ENCODE results near the gene FGF1. TPM values are rescaled to one million over a fixed set of nuclear protein-coding genes. Genes with fewer than 3 reads are reported as not detected.
A peak's percentile ranks its signal among the peaks of the same experiment; 100 is the strongest.

FGF1 gene
- total and polyA plus RNA-seq, 2 donors, result 0.99 to 1.6 TPM

- DNase-seq (ENCODE audit: low read depth in 6 of 9, low spot score in 9 of 9), result no peak
- Histone ChIP-seq H3K36me3 (ENCODE audit: control insufficient read depth in 2 of 2, insufficient read depth in 2 of 2, low read length in 1 of 2) (no peaks in the 10 kb centered on the region), H3K4me3 (ENCODE audit: low read length in 2 of 2) (no peak overlapping the region), H3K9me3 (ENCODE audit: control insufficient read depth in 2 of 2, insufficient read depth in 1 of 2, low read length in 1 of 2) (no peaks in the 10 kb centered on the region), H3K27ac (ENCODE audit: low read depth in 1 of 2, low read length in 1 of 2) (no peak overlapping the region), H3K4me1 (ENCODE audit: control insufficient read depth in 2 of 2, insufficient read depth in 2 of 2, low read length in 2 of 2) (peaks cover 0 to 8% of the 10 kb centered on the region in 2 donors), H3K27me3 (ENCODE audit: control insufficient read depth in 2 of 2, insufficient read depth in 1 of 2, low read length in 1 of 2) (peaks cover 21 to 48% of the 10 kb centered on the region in 2 donors)
- WGBS, result 10% methylated on average over 31 of the region's 31 CpGs
Measured at GRCh38 chr5:142551338-142552067, 134.4 kb downstream of the FGF1 start.

DNA sequence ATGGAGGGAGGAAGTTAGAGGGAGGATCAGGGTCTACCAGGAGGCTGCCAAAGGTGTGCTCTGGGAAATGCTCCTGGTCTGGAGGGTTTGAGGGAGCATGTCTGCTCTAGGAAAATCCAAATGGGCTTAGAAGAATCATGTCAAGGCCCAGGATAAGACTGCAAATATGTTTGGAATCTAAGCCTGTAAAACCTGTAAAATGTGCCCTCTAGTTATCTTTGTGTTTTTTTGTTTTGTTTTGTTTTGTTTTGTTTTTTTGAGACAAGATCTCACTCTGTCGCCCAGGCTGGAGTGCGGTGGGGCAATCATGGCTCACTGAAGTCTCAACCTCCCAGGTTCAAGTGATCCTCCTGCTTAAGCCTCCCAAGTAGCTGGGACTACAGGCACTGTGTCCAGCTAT is 135.4 kb downstream of the FGF1 start:
- DNase-seq (ENCODE audit: low read depth in 6 of 9, low spot score in 9 of 9), result no peak
- no peak overlapping the region for H3K27ac ChIP-seq (ENCODE audit: low read depth in 1 of 2, low read length in 1 of 2)
- no peaks in the 10 kb centered on the region for H3K9me3 ChIP-seq (ENCODE audit: control insufficient read depth in 2 of 2, insufficient read depth in 1 of 2, low read length in 1 of 2)
- H3K4me1 ChIP-seq (ENCODE audit: control insufficient read depth in 2 of 2, insufficient read depth in 2 of 2, low read length in 2 of 2), result peaks cover 0 to 8% of the 10 kb centered on the region in 2 donors
- peaks cover 21 to 48% of the 10 kb centered on the region in 2 donors for H3K27me3 ChIP-seq (ENCODE audit: control insufficient read depth in 2 of 2, insufficient read depth in 1 of 2, low read length in 1 of 2)
- WGBS, result 95% methylated on average over 2 of the region's 2 CpGs
- no peak overlapping the region for H3K4me3 ChIP-seq (ENCODE audit: low read length in 2 of 2)
- no peaks in the 10 kb centered on the region for H3K36me3 ChIP-seq (ENCODE audit: control insufficient read depth in 2 of 2, insufficient read depth in 2 of 2, low read length in 1 of 2)

DNA sequence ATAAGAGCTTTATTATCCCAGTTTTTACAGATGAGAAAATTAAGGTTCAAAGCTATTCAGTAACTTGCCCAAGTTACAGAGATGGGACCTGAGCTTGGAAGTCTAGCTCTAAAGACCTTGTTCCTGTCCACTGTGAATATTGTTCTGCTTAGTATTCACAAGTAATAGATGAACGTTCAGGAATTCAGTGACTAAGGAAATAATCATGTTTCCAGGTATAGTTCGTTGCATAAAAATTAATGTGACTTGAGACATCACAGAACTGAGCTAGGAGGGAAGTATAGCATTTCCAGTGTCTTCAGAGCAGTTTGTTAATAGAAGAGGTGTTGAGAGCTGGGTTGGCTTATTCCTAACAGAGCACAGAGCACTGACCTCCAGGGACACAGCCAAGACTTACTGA is 136.1 kb downstream of the FGF1 start:
- 82% methylated on average over 2 of the region's 2 CpGs for WGBS
- no peak overlapping the region for H3K27ac ChIP-seq (ENCODE audit: low read depth in 1 of 2, low read length in 1 of 2)
- H3K9me3 ChIP-seq (ENCODE audit: control insufficient read depth in 2 of 2, insufficient read depth in 1 of 2, low read length in 1 of 2), result no peaks in the 10 kb centered on the region
- H3K4me1 ChIP-seq (ENCODE audit: control insufficient read depth in 2 of 2, insufficient read depth in 2 of 2, low read length in 2 of 2), result peaks cover 0 to 8% of the 10 kb centered on the region in 2 donors
- no peaks in the 10 kb centered on the region for H3K36me3 ChIP-seq (ENCODE audit: control insufficient read depth in 2 of 2, insufficient read depth in 2 of 2, low read length in 1 of 2)
- DNase-seq (ENCODE audit: low read depth in 6 of 9, low spot score in 9 of 9), result no peak
- peaks cover 21 to 44% of the 10 kb centered on the region in 2 donors for H3K27me3 ChIP-seq (ENCODE audit: control insufficient read depth in 2 of 2, insufficient read depth in 1 of 2, low read length in 1 of 2)
- no peak overlapping the region for H3K4me3 ChIP-seq (ENCODE audit: low read length in 2 of 2)

GRCh38 chr5:142548739-142549275 is 137.1 kb downstream of the FGF1 start:
- H3K4me1 ChIP-seq (ENCODE audit: control insufficient read depth in 2 of 2, insufficient read depth in 2 of 2, low read length in 2 of 2), result peaks cover 0 to 8% of the 10 kb centered on the region in 2 donors
- no peaks in the 10 kb centered on the region for H3K9me3 ChIP-seq (ENCODE audit: control insufficient read depth in 2 of 2, insufficient read depth in 1 of 2, low read length in 1 of 2)
- no peaks in the 10 kb centered on the region for H3K36me3 ChIP-seq (ENCODE audit: control insufficient read depth in 2 of 2, insufficient read depth in 2 of 2, low read length in 1 of 2)
- no peak overlapping the region for H3K4me3 ChIP-seq (ENCODE audit: low read length in 2 of 2)
- H3K27me3 ChIP-seq (ENCODE audit: control insufficient read depth in 2 of 2, insufficient read depth in 1 of 2, low read length in 1 of 2), result peaks cover 18 to 43% of the 10 kb centered on the region in 2 donors
- peak in 8 of 9 donors; percentile 10 to 70 (median 26) for DNase-seq (ENCODE audit: low read depth in 6 of 9, low spot score in 9 of 9)
- WGBS, result 54% methylated on average over 5 of the region's 5 CpGs
- no peak overlapping the region for H3K27ac ChIP-seq (ENCODE audit: low read depth in 1 of 2, low read length in 1 of 2)

DNA sequence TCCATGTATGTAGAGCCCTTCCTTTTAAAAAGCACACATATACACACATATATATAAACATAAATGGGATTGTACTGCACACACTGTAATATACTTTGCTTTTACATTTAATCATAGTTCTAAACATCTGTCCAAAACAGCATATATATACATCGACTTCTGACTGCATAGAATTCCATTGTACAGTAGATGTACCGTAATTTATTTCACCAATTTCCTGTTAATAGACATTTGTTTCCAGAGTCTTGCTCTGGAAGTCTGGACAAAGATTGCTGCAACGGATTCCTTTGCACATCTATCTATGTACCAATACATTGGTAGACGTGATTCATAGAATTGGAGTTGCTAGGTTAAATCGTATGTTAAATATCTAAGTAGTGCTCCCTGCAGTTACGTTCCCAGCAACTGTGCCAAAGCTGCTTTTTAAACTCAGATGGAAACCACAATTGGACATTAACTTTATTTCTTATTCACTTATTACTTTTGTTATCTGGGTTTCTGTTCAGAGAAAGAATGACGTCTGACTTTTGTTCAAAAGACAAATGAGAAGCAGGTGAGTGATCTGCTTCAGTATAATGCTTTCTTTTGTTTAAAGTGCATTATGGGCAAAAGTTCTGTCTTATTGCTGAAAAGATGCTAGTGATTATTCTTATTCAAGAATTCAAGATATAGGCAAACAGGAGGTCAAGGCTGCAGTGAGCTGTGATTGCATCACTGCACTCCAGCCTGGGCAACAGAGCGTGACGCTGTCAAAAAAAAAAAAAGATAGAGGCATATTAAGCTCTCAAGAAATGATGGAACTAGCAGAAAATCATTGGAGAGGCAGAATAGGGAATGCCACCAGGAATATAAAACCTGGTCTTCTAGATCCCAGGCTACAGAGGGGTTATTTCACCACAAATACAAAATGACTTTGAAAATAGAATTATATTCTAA is 138.2 kb downstream of the FGF1 start:
- Histone ChIP-seq H3K4me1 (ENCODE audit: control insufficient read depth in 2 of 2, insufficient read depth in 2 of 2, low read length in 2 of 2) (peaks cover 0 to 8% of the 10 kb centered on the region in 2 donors), H3K36me3 (ENCODE audit: control insufficient read depth in 2 of 2, insufficient read depth in 2 of 2, low read length in 1 of 2) (no peaks in the 10 kb centered on the region), H3K27ac (ENCODE audit: low read depth in 1 of 2, low read length in 1 of 2) (no peak overlapping the region), H3K4me3 (ENCODE audit: low read length in 2 of 2) (no peak overlapping the region), H3K27me3 (ENCODE audit: control insufficient read depth in 2 of 2, insufficient read depth in 1 of 2, low read length in 1 of 2) (peaks cover 18 to 34% of the 10 kb centered on the region in 2 donors), H3K9me3 (ENCODE audit: control insufficient read depth in 2 of 2, insufficient read depth in 1 of 2, low read length in 1 of 2) (no peaks in the 10 kb centered on the region)
- 95% methylated on average over 9 of the region's 9 CpGs for WGBS
- DNase-seq (ENCODE audit: low read depth in 6 of 9, low spot score in 9 of 9), result no peak

GRCh38 chr5:142545650-142546322 is 140.1 kb downstream of the FGF1 start:
- no peaks in the 10 kb centered on the region for H3K4me1 ChIP-seq (ENCODE audit: control insufficient read depth in 2 of 2, insufficient read depth in 2 of 2, low read length in 2 of 2)
- H3K9me3 ChIP-seq (ENCODE audit: control insufficient read depth in 2 of 2, insufficient read depth in 1 of 2, low read length in 1 of 2), result no peaks in the 10 kb centered on the region
- 85% methylated on average over 3 of the region's 3 CpGs for WGBS
- no peak overlapping the region for H3K27ac ChIP-seq (ENCODE audit: low read depth in 1 of 2, low read length in 1 of 2)
- no peak overlapping the region for H3K4me3 ChIP-seq (ENCODE audit: low read length in 2 of 2)
- no peaks in the 10 kb centered on the region for H3K36me3 ChIP-seq (ENCODE audit: control insufficient read depth in 2 of 2, insufficient read depth in 2 of 2, low read length in 1 of 2)
- DNase-seq (ENCODE audit: low read depth in 6 of 9, low spot score in 9 of 9), result no peak
- peaks cover 6 to 17% of the 10 kb centered on the region in 2 donors for H3K27me3 ChIP-seq (ENCODE audit: control insufficient read depth in 2 of 2, insufficient read depth in 1 of 2, low read length in 1 of 2)

GRCh38 chr5:142544946-142545649 is 140.8 kb downstream of the FGF1 start:
- Histone ChIP-seq H3K36me3 (ENCODE audit: control insufficient read depth in 2 of 2, insufficient read depth in 2 of 2, low read length in 1 of 2) (no peaks in the 10 kb centered on the region), H3K27me3 (ENCODE audit: control insufficient read depth in 2 of 2, insufficient read depth in 1 of 2, low read length in 1 of 2) (peaks cover 0 to 12% of the 10 kb centered on the region in 2 donors), H3K4me1 (ENCODE audit: control insufficient read depth in 2 of 2, insufficient read depth in 2 of 2, low read length in 2 of 2) (no peaks in the 10 kb centered on the region), H3K9me3 (ENCODE audit: control insufficient read depth in 2 of 2, insufficient read depth in 1 of 2, low read length in 1 of 2) (no peaks in the 10 kb centered on the region), H3K27ac (ENCODE audit: low read depth in 1 of 2, low read length in 1 of 2) (no peak overlapping the region), H3K4me3 (ENCODE audit: low read length in 2 of 2) (no peak overlapping the region)
- DNase-seq (ENCODE audit: low read depth in 6 of 9, low spot score in 9 of 9), result no peak
- WGBS, result 92% methylated on average over 3 of the region's 3 CpGs

GRCh38 chr5:142544071-142544753 is 141.7 kb downstream of the FGF1 start:
- 95% methylated on average over 8 of the region's 8 CpGs for WGBS
- no peaks in the 10 kb centered on the region for H3K4me1 ChIP-seq (ENCODE audit: control insufficient read depth in 2 of 2, insufficient read depth in 2 of 2, low read length in 2 of 2)
- no peaks in the 10 kb centered on the region for H3K36me3 ChIP-seq (ENCODE audit: control insufficient read depth in 2 of 2, insufficient read depth in 2 of 2, low read length in 1 of 2)
- no peak overlapping the region for H3K4me3 ChIP-seq (ENCODE audit: low read length in 2 of 2)
- H3K27ac ChIP-seq (ENCODE audit: low read depth in 1 of 2, low read length in 1 of 2), result no peak overlapping the region
- no peaks in the 10 kb centered on the region for H3K9me3 ChIP-seq (ENCODE audit: control insufficient read depth in 2 of 2, insufficient read depth in 1 of 2, low read length in 1 of 2)
- DNase-seq (ENCODE audit: low read depth in 6 of 9, low spot score in 9 of 9), result no peak
- H3K27me3 ChIP-seq (ENCODE audit: control insufficient read depth in 2 of 2, insufficient read depth in 1 of 2, low read length in 1 of 2), result peaks cover 0 to 8% of the 10 kb centered on the region in 2 donors
